Heart left ventricle (tissue), 13 donors: ENCODE measurements around the gene RNPS1.

Source experiments
- POLR2A ChIP-seq, 2 donors: fragments of 450-650 bp; IDR thresholded peaks; one replicate each; pipeline ENCODE4 v1.6.1; 2017; ENCODE audit warnings: antibody characterized with exemption in 2 of 2, mild to moderate bottlenecking in 2 of 2, moderate library complexity in 2 of 2
- TF ChIP-seq, protein P1 (sequence below), 12 donors: fragments of 200-600 bp; sonication (generic) in 4 of 12; IDR thresholded peaks; one replicate each; pipeline versions ENCODE4 v1.5.0 to v1.8.0; 2018 to 2022; ENCODE audit warnings: antibody characterized with exemption in 12 of 12, mild to moderate bottlenecking in 5 of 12
- donor health status: ischemic (EF 13 %, LVEDD 7.1; RV severe dilation, severe dysfunction).
- donor health status: DM: no; HTN: yes; CAD: no.
- donor health status: DM: no; HTN: no; CAD: no.
- donor health status: ischemic (EF 25% LVEDD 6.9; RV normal size, moderate dysfunction).
- donor health status: ischemic (EF 25% LVEDD 5.7; RV mildly dilated, moderate dysfunction).
- donor health status: ischemic (EF 35%, LVEDD 5.7; RV mildly dilated, moderate dysfunction).
- donor health status: nonischemic (EF 11% LVEDD 7.7; RV severe dilation, severe dysfunction).
- donor health status: DM: yes; HTN: yes; CAD: no.
- donor health status: PGD.
- donor health status: ischemic (EF 29% LVEDD 5.4; RV normal size, mild dysfunction).
- donor health status: nonischemic (EF 23%, LVEDD 6.1; RV moderate dilation, normal function).

GRCh38 chr16:2208772-2209171, 59.2 kb downstream of the RNPS1 start:
- TF ChIP-seq POLR2A (IDR thresholded peaks at IDR 0.05), result no peak
- TF ChIP-seq, protein P1, sequence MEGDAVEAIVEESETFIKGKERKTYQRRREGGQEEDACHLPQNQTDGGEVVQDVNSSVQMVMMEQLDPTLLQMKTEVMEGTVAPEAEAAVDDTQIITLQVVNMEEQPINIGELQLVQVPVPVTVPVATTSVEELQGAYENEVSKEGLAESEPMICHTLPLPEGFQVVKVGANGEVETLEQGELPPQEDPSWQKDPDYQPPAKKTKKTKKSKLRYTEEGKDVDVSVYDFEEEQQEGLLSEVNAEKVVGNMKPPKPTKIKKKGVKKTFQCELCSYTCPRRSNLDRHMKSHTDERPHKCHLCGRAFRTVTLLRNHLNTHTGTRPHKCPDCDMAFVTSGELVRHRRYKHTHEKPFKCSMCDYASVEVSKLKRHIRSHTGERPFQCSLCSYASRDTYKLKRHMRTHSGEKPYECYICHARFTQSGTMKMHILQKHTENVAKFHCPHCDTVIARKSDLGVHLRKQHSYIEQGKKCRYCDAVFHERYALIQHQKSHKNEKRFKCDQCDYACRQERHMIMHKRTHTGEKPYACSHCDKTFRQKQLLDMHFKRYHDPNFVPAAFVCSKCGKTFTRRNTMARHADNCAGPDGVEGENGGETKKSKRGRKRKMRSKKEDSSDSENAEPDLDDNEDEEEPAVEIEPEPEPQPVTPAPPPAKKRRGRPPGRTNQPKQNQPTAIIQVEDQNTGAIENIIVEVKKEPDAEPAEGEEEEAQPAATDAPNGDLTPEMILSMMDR (IDR thresholded peaks at IDR 0.05), result no peak
